ENCODE measurements around the gene WDFY1.

DNA sequence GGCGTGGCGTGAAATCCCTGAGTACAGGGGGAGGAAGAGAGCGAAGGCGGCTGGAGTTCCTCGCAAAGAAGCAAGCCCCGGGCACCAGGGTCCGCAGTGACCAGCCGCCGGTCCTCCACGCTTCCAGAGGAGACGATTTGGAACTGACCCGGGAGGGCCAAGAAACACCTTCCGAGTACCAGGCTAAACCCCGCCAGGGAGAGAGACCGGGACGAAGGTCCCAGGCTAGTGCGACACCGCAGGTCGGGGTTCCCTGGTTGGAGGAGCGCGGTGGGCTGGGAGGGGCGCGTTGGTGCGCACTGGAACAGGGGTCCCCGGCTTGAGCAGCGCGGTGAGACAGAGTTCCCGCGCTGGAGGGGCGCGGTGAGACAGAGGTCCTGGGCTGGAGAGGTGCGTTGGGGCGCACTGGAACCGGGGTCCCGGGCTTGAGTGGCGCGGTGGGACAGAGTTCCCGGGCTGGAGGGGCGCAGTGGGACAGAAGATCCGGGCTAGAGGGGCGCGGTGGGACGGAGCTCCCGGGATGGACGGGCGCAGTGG lies 901 bp downstream of the WDFY1 start:
- TF ChIP-seq EZH2 (IDR thresholded peaks at IDR 0.05; ENCODE audit: insufficient read depth, low read length): no peak
- TF ChIP-seq, protein P1, sequence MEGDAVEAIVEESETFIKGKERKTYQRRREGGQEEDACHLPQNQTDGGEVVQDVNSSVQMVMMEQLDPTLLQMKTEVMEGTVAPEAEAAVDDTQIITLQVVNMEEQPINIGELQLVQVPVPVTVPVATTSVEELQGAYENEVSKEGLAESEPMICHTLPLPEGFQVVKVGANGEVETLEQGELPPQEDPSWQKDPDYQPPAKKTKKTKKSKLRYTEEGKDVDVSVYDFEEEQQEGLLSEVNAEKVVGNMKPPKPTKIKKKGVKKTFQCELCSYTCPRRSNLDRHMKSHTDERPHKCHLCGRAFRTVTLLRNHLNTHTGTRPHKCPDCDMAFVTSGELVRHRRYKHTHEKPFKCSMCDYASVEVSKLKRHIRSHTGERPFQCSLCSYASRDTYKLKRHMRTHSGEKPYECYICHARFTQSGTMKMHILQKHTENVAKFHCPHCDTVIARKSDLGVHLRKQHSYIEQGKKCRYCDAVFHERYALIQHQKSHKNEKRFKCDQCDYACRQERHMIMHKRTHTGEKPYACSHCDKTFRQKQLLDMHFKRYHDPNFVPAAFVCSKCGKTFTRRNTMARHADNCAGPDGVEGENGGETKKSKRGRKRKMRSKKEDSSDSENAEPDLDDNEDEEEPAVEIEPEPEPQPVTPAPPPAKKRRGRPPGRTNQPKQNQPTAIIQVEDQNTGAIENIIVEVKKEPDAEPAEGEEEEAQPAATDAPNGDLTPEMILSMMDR (IDR thresholded peaks at IDR 0.05; ENCODE audit: insufficient read depth, low read depth, low read length): no peak

All from astrocyte (in vitro differentiated cells and primary cell).